Activated CD4-positive, CD25-positive, alpha-beta regulatory T cell treated with anti-CD3 and anti-CD28 coated beads, Interleukin-2, amount 50 U/mL, for 16 hours (primary cell): Measurements from ENCODE around the gene AFAP1L2.

Experiments
- DNase-seq: peaks from one replicate; pipeline ENCODE4 v3.0.0-alpha.2; 2020; ENCODE audit warnings: low read depth, low spot score

Gene AFAP1L2

DNA sequence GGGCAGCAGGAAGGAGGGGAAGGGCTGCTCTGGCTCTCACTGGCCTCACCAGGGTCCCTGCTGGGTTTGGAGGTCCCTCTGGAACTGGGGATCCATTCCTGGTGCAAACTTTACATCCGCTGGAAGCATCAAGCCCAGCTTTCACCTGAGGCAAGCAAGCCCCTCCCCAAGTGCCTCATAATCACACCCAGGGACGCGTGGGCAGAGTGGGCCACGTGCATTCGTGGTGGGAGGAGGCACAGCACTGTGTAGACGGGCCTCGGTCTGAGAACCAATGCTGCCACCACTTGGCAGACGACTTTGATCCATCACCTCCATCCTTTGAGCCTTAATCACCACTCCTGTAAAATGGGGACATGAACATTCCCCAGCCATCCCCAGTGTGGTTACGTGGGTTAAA lies 91.2 kb downstream of the AFAP1L2 start:
- no peak for DNase-seq

DNA sequence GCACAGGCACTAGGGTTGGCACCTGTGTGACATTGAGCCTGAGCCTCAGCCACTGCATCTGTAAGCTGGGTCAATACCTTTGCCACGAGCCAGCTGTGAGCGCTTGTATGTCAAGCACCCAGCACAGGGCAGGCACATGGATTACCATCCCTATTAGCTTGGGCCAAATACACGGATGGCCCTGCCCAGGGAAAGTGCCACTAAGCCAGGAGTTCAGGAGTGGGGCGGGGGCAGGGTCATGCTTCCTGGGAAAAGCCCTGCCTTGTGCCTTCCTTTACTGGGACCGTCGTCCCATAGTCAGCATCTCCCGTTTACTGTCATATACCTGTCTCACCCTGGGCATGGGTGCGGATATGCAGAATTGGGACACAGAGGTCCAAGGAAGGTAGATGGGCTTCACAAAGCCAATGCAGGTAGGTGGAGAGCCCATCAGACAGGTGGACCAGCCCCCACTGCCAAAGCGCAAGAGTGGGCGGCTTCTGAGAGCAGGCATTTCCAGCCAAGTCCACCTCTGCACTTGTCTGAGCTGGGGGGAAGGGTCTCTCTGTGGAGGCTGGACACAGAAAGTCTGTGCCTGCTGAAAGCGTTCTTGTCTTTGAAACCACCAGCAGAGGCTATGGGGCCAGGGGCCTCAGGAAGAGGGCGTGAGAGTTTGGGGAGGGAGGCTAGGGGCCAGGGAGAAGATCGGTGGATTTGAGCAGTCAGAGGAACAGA lies 92.6 kb downstream of the AFAP1L2 start:
- DNase-seq = no peak

DNA sequence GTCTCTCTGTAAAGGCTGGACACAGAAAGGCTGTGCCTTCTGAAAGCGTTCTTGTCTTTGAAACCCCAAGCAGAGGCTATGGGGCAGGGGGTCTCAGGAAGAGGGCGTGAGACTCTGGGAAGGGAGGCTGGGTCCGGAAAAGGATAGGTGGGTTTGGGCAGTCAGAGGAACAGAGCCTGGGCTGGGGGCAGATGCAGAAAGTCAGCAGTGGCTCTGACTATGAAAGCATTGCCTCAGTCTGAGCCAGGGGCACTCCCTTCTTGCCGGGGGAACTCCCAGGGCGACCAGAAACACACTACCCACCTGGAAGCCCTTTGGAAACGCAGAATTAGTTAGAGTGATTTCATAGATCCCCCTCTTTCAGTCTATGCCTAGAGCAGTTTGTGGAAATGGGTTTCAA lies 93.3 kb downstream of the AFAP1L2 start:
- DNase-seq = no peak

DNA sequence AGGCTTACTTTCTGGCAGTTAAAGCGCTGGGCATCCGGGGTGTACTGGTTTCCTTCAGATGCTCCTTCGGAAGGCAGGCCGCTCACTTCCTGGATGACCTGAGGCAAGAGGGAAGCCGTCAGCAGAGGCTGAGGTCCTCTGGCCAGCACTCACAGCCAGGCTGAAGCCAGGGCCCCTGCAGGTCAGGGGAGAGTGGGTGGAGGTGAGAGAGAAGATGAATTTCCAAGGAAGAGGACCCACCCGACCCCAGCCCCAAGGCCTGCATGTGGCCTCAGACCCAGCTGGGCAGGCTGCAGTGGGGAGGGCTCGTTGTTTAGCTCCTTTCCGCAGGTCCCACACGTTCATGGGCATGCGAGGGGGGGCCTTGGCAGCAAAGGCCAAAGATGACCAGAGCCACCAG lies 94.0 kb downstream of the AFAP1L2 start:
- DNase-seq = no peak

DNA sequence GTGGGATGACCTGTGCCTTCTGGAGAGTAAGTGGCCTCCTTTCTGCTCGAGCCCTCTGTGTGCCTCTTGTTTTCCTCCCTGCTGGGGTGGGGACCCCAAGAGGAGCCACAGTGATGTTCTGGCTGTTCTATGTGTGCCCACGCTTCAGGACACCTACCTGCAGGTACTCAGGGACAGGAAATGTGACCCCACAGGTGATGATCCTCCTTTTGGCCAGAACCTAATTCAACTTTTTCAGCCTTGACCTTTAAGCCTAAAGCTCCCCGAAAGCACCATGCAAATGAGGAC lies 95.0 kb downstream of the AFAP1L2 start:
- no peak for DNase-seq

DNA sequence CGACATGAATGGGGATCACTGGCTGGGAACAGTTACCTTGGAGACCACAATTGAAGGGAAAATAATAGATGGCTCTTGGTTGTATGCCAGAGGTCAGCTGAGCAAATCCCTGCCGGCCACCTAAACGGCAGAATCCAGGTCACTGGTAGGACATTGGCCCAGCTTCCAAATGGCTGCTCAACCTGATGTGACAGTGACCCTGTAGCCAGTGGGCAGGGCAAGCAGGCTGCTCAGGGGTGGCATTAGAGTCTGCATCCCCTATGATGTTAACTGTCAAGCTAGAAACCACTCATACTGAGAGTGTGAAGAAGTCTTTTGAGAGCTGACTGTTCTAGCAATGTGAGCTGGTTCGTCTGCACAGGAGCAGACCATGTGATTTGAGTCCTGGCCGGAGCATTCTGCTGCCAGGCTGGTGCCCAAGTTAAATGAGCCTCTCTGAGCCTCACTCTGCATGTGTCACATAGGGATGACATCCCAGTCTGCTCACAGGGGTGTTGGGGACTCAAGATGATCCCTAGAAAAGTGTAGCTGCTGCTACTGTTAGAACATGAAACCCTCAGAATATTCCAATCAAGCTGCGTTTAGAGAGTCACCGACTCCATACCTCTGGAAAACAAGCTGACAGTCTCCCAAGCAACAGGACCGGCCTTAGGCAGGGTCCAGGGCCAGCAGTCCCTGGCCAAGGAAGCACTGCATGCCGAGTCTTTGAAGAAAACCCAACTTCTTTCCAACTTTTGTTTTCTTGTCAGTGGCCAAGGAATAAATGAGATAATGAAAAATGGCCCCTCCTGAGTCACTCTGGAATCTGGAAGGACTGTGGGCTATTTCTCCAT lies 95.6 kb downstream of the AFAP1L2 start:
- no peak for DNase-seq

DNA sequence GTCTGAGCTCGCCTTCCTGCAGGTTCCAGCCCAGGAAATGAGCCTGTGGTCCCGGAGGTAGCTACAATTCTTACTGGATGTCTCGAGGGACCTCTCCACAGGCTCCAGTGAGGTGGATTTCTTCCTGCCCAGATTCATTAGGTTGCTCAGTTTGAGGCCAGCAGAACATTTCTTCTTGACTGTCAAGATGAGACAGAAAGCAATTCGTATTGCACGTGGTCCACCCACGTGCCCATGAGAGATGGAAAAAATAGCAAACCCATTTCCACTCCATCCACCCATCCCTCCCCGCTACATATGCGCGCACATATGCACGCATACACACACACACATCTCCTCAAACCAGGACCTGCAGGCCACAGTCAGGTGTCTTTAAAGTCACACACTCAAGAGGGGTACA lies 96.6 kb downstream of the AFAP1L2 start:
- DNase-seq = no peak

DNA sequence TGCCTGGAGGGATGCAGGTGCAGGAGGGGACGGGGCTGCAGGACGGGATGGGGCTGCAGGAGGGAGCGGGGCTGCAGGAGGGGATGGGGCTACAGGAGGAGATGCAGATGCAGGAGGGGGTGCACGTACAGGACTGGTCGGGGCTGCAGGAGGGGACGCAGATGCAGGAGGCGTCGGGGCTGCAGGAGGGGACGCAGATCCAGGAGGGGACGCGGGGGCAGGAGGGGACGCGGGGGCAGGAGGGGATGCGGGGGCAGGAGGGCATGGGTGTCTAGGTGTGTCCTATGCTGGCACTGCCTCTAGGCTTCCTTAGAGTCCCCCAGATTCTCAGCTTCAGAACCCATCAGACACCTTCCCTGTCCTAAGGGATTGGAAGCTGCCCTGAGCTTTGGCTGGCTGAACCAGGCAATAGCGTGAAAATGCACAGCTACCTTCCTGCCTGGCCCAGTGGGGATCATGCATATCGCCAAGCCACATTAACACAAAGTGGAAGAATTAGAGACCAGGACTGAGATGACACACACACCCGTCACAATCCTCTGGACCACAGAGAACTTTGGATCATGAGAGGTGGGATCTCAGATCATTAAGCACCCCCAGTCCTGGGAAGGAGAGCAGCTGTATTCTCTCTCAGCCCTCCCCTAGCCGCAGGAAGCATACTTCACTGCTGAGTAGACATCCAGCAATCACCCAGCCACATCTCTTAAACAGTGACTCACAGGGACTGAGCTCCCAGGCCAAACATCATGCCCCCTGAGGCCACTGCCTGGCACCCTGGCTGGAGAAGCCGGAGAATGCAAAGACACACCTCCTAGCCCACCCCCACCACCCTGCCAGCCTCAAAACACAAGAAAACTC lies 98.0 kb downstream of the AFAP1L2 start:
- no peak for DNase-seq

DNA sequence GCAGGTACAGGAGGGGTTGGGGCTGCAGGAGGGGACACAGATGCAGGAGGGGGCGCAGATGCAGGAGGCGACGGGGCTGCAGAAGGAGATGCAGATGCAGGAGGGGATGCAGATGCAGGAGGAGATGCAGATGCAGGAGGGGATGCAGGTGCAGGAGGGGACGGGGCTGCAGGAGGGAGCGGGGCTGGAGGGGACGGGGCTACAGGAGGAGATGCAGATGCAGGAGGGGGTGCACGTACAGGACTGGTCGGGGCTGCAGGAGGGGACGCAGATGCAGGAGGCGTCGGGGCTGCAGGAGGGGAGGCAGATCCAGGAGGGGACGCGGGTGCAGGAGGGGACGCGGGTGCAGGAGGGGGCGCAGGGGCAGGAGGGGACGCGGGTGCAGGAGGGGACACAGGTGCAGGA lies 98.8 kb downstream of the AFAP1L2 start:
- no peak for DNase-seq

DNA sequence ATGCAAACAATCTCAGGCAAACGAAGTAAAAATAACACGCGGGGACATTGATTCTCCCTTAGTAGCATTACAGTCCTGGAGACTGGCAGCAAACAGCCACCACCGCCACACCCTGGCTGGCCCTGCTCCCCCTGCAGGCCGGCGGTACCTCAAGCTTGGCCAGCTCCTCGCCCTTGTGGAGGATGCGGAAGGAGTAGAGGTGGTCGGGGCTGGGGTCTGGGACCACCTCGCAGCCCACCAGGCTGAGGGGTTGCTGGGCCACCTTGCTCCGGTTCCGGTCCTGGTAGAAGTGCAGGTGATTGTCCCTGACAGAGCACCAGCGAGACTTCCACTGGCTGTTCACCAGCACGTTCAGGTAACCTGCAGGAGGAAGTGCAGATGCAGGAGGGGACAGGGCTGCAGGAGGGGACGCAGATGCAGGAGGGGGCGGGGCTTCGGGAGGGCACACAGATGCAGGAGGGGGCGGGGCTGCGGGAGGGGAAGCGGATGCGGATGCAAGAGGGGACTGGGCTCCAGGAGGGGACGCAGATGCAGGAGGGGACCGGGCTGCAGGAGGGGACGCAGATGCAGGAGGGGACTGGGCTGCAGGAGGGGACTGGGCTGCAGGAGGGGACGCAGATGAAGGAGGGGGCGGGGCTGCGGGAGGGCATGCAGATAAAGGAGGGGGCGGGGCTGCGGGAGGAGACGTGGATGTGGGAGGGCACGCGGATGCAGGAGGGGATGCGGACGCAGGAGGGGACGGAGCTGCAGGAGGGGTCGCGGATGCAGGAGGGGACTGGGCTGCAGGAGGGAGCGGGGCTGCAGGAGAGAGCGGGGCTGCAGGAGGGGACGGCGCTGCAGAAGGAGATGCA lies 99.5 kb downstream of the AFAP1L2 start:
- DNase-seq = peak; percentile 16

DNA sequence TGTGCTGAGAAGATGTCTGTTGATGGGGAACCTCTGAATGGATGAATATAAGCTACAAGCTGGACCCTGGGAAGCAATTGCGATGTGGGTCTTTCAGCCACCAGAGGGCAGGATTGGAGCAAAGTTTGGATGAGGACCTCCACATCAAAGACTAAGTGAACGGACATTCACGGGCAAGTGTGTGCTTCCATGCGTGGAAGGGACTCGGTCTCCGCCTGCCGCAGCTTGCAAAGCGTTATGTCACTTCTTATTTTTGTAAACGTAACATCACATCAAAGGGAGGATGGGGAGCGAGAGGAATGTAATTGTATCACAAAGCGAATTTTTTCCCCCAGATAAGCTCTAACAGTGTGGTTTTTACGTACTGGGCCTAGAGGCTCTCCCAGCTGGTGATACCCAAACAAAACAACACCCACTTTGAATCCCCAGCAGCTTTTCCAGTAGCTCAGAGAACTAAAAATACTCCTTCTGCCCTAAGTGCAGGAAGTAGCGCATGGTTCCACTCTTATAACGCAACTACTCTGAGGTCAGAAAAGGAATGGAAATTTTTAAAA lies 100.2 kb downstream of the AFAP1L2 start:
- DNase-seq = peak; percentile 32

DNA sequence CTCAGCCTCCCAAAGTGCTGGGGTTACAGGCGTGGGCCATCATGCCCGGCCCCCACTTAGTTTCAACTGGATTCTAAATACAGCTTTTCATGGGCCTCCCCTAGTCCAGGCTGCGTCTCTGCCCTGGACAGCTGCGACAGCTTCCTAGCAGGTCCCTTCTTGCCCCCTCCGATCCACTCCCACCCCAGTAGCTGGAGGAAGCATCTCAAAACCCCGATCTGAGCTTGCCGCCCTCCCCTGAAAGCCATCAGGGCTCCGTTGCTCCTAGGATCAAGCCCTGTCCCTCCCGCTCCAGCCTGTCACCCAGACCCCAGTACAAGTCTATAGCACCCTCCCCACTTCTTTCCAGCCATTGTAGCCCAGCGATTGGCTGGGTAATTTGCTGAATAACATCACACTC lies 100.7 kb downstream of the AFAP1L2 start:
- no peak for DNase-seq

DNA sequence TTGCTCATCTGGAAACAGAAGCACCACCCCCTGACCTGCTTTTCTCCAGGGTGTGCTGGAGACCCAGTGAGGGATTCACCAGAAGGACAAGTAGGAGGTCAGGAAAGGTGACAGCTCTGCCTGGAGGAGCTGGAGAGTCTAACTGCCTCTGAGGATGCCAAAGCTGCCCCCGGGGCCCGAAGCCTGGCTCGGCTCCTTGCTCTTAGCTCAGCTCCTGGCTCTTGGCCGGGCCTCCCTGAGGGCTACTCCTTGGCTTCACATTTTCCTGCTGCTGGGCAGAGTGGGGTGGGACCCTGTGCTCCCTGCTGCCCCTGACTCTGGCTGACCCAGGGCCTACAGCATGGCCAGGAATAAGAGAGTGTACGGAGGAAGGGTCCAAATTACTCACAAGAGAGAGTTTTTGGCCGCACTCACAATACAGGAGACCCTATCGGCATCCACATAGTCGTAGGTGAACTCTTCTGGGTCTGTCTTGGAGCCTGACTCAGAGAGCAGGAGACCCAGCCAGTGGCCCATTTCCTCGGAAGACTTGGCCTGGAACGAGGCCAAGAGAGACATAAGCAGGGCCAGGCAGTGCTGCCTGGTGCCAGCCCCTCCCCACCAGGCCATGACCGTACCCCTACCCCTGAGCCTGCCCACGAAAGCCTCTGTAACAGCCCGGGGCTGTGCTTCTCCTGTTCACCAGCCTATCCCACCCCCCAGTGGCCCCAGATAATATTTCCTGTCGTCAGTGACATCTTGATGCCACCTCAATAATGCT lies 102.2 kb downstream of the AFAP1L2 start:
- DNase-seq = no peak

DNA sequence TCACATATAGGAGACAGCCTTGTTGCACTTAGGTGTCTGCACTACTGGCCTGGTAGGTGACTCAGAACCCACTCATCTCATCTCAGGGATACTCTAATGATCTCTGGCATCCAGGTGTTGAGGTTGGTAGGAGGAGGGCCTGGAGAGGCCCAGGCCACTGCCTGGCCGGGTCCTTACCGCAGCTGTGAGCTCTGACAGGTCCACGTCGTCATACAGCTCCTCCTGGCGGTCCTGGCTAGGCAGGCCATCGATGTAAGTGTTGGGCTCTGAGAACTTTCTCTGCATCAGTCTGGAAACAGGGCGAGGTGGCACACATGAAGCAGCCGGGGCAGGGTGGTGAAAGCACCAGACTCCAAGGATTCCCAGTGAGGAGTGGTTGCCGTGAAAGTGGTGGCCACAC lies 103.1 kb downstream of the AFAP1L2 start:
- DNase-seq = no peak

DNA sequence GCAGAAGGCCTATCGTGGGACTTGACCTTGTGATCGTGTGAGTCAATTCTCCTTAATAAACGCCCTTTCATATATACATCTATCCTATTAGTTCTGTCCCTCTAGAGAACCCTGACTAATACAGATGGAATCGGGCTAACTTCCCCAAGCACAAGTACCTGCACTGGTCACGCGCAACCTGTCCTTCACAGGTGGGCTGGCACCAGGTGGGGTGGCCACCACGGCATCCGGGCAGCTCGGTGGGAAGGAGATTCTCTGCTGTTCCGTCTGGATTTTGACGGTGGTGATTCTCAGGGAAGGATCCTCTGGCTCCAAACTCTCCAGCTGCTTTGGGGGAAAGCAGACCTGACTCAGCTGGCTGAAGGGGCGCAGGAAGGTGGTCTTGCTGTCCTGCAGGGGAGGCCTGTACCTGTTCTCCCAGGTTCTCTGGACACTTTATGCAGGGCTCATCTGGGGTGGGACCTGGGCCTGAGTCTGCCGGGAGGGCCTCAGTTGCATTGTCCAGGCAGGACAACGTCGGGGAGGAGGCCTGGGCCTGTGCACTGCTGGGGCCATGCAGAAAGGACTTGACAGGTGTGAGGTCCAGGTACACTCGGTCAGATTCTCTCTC lies 104.2 kb downstream of the AFAP1L2 start:
- no peak for DNase-seq

DNA sequence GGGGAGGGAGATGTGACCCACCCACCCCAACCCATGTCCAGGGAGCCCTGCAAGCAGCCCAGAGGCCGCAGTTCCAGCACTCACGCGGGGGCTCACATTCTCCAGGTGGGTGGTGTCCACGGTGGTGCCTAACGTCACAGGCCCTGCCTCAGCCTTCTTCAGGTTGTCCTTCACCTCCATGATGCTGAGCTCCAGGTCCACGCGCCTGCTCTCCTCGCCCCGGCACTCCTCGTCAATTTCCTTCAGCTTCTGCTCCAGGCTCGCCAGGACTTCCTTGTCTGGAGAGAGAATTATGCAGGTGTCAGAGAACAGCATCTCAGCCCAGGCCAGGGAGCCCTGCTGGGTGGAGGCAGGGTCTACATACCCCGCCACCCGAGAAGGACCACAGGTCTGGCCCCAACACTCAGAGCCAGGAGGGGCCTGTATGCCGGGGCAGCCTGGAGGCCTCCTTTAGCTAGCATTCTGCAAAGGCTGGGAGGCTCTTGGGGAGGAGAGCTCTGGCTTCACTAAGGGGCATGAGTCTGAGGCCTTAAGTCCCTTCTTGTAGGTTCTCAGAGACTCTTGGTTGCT lies 107.1 kb downstream of the AFAP1L2 start:
- DNase-seq = no peak

DNA sequence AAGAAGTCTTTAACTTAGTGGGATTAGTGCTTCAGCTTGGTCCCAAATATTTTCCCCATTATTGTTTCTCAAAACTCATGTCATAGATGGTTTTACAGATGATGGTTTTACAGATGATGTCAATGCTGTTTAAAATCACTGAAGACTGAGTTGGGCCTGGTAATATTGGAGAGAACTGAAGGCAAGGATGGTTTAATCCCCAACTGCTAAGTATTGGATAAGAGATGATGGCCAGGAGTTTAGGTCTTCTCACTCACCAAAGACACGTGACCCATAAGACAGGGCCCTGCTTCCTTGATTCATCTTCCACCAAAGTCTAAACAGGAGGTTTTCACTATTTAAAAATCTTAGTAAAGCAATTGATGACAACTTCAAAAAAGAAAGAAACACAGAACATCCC lies 108.9 kb downstream of the AFAP1L2 start:
- no peak for DNase-seq

DNA sequence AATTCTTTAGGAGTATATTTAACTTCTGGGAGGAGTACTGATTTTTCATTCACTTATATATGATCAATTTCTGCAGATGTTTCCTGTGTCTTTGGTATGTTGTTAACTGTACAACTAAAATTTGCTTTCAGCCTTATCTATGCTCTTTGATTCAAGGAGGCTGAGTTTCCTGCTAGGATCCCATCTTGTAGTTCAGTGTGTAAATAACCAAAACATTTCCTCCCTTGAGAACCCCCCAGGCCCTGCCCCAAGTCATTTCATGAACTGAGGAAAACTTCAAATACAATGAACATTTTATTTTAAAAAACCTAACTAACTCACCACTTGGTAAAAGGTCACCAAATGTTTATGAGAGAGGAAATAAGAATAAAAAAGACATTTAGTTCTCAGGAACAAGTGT lies 109.8 kb downstream of the AFAP1L2 start:
- DNase-seq = no peak

DNA sequence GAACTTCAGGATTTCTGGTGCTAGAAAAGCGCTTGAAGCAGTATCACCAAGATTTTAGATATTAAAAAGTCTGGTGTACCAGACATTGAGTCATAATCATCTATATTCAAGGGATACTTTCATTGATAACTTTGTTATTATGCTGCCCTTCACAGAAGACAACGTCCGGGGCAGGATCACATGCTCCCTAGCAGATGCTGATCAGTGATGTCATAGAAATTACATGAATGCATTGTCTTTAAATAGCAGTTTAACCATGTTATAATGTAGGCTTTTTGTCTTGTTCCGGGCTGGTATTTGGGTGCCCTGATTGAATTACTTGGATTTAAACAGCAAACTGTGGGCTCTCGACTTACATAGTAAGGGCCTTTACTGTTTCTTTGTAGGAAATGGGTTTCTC lies 111.2 kb downstream of the AFAP1L2 start:
- no peak for DNase-seq

DNA sequence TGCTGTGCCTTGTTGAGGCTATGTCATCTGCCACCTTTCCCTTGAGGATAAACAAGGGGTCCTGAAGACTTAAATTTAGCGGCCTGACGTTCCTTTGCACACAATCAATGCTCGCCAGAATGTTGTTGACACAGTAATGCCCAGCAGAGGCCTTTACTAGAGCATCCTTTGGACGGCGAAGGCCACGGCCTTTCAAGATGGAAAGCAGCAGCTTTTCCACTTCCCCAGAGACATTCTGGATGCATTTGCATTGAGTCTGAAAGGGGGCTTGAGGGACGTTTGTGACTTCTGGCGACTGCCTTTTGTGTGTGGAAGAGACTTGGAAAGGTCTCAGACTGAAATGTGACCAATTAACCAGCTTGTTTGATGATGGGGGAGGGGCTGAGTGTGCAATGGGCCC lies 112.8 kb downstream of the AFAP1L2 start:
- no peak for DNase-seq
